Pulmonary artery endothelial cell (primary cell): ENCODE measurements around the gene C3. TPM values are rescaled to one million over a fixed set of nuclear protein-coding genes. Genes with fewer than 3 reads are reported as not detected.
"Not testable (repeated sequence)": the region's sequence is repeated elsewhere in the genome, so short reads cannot be mapped to it uniquely, and the experiment has no call there.

Experiments used
- DNase-seq: peaks from one replicate; pipeline ENCODE4 v3.0.0-alpha.2; 2011; ENCODE audit warnings: low read depth, low spot score
- total RNA-seq: library from RNA; depleted of rRNA; stranded (reverse); fragments of >200 nt; gene quantifications from 2 replicates; pipeline ENCODE4 v1.2.3, GENCODE V29; 2014

Gene C3
- total RNA-seq, 1 donor from 2014 or later = under 0.01 TPM

GRCh38 chr19:6693056-6693471 is 27.4 kb downstream of the C3 start:
- DNase-seq = no peak

GRCh38 chr19:6692027-6692426 is 28.4 kb downstream of the C3 start:
- no peak for DNase-seq

DNA sequence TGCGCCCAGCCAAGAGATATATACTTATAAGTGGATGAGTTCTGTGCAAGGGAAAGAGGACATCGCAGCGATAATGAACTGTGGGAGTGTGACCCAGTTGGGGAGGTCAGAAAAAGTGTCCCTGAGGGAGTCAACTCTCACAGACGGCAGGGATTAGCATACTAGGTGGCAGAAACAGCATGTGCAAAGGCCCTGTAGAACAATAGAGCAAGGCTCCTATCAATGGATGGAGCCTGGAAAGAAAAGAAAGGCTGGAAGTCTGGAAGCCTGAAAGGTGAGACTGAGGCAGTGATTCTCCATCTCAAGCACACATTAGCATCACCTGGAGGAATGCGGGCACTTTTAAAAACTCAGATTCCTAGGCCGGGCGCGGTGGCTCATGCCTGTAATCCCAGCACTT is 29.1 kb downstream of the C3 start:
- DNase-seq = no peak

- DNase-seq = no peak
Measured at GRCh38 chr19:6690160-6690885, 30.1 kb downstream of the C3 start.

GRCh38 chr19:6687114-6687513 is 33.3 kb downstream of the C3 start:
- DNase-seq = no peak

DNA sequence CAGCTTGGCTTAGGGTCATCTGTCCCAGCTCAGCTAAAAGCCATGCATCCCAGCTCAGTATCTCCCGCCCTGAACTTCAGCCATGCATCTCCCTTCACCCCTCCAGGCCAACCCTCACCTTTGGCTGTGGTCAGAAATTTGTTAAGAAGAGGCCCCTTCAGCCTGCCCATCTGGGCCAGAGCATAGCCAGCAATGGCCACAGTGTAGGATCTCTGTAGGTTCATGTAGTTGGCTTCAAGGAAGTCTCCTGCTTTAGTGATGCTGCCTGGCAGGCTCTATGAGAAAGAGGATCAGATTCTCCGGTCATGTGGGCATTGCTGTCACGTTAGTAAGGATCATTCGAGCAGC is 33.8 kb downstream of the C3 start:
- DNase-seq = no peak

GRCh38 chr19:6685962-6686627 is 34.4 kb downstream of the C3 start:
- DNase-seq = no peak

DNA sequence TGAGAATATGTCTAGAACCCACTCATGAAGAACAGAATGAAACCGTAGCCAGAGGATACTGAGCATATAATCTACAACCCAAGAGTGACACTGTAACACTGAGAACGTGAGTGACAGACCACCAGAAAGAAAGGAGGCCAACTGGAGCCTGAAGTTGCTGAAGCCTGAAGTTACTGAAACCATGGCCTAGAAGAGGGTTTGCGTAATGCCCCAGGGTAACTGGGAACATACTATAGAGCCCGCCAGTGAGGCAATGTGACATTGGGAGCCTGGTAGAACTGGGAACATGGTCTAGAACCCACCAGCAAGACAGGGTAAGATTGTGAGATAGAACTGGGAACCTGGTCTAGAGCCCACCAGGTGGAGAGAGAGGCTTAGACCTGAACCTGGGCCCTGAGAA is 35.0 kb downstream of the C3 start:
- DNase-seq = no peak

DNA sequence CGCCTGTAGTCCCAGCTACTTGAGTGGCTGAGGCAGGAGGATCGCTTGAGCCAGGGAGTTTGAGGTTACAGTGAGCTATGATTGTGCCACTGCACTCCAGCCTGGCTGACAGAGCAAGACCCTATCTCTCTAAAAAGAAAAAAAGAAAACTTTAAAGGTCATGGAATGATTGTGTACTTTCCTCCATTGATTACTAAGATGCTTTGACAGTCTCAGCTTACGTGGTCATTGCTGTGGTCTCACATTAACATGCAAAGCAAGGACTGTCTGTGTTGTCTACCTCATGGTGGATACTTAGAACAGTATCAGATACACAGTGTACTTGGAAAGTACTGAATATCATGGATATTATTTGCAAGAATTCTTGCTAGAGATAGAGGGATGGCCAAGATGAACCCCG is 36.5 kb downstream of the C3 start:
- no peak for DNase-seq

DNA sequence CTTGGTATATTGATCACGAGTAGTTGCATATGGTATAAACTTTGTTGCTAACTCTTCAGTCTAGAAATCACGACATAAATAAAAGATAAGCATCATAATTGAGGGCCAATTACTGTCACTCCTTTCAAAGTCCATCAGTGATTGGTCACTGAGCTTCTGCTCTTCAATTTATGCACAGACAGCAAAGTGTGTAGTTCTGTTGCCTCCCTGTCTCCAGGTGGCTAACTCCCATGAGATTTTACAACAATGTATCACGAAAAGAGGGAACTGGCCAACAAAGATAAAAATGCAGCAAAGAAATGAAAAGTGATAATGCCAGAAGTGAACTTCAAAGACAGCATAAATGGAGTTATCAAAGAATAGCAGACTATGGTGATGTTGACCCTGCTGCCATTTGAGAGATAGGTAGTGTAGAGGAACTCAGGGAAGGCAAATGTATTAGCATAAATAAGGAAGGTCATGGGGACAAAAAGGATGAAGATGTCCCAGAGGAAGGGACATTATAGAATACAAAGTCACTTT is 37.8 kb downstream of the C3 start:
- DNase-seq = no peak

DNA sequence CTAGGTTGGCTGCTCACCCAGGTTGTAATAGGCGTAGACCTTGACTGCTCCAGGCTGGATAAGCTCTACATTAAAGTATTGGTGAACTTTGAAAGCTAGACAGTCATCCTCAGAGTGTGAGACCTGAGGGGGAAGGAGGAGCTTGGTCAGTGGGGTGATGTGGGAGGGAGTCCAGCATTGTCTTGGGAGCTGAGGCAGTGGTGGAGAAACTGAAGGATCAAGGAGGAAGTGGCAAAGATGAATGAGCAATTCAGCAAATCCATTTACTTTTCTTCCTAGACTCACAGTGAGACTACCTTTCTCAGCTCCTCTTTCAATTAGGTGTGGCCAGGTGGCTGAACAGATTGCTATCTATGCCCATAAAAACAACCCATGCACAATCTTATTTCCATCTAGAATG is 40.3 kb downstream of the C3 start:
- no peak for DNase-seq

DNA sequence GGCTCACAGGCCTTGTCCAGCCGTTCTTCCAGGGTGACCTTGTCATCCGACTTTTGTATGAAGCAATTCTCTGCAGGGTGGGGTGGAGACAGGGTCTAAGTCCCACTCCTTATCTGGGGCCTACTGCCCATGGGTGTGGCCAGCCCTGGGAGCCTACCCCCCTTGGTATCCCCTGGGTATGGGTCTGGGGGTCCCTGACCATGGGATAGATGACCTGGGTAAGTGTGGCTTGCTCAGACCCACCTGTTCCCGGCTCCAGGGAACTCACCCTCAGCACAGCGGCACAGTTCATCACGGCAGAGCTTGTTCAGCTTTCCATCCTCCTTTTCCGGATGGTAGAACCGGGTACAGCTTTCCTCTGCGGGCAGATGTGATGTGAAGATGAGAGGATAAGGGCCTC is 41.3 kb downstream of the C3 start:
- DNase-seq = no peak

DNA sequence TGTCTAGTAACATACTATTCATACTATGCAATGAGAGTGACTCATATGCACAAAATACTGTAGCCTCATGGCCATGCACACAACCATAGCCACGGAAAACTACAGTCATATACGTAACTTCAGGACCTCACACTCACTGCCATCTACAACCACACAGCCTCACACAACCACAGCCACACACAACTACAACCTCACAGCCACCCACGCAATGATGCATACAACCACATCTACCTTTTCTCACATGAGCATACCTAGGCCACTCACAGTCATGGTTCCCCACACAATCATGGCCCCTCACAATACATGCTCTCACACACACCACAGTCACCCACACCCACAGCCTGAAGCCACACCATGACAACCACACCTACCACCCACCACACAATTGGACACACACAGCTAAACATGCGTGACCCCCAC is 41.8 kb downstream of the C3 start:
- DNase-seq = no peak

- DNase-seq = no peak
Measured at GRCh38 chr19:6677883-6678689, 42.4 kb downstream of the C3 start.

DNA sequence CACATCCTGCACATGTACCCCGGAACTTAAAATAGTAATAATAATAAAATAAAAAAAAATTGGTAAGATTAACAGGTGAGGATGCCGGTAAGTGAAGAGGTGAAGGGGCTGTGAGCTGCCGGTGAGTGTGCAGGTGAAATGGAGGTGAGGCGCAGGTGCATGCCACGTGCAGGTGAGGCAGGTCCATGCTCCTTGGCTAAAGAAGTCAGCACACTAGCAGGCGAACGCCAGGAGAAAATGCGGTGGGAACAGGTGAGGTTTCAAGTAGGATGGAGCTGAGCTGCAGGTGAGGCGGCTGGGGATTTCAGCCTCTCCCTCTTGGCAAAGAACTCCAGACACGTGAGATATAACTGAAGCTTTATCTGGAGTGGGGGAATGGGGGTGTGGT is 43.0 kb downstream of the C3 start:
- DNase-seq = no peak

DNA sequence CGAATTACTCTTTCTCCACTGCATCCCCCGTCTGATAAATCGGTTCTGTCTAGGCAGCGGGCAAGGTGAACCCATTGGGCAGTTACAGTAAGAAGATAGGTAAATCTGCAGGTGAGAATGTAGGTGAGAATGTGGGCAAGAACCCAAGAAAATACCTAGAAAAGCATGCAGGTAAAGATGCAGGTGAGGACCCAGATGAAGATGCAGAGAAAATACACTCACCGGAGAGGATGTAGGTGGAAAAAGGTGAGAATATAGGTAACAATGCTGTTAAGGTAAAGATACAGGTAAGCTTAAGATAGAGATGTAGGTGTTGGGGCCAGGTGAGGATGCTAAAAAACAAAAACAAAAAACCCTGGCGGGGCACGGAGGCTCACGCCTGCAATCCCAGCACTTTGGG is 44.2 kb downstream of the C3 start:
- no peak for DNase-seq

- peak; percentile 24 for DNase-seq
Measured at GRCh38 chr19:6674868-6675305, 45.6 kb downstream of the C3 start.

- DNase-seq = not testable (repeated sequence)
Measured at GRCh38 chr19:6674408-6674807, 46.0 kb downstream of the C3 start.

GRCh38 chr19:6672693-6673290 is 47.7 kb downstream of the C3 start:
- DNase-seq = no peak

DNA sequence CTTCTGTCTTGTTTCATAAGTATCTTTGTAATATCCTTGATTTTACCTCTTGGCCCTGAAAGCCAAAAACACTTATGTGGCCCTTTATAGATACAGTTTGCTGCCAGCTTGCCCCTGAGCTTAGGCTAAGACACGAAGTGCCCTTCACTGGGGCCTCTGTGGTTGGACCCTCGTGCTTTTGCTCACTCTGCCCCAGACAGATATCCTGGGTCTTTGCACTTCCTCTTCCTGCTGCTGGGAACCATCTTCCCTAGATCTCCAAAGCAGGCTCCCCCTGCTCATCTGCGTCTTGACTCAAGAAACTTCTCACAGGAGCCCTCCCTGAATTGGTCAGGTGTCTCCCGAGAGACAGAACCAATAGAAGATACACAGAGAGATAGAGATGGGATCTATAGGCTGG is 48.5 kb downstream of the C3 start:
- DNase-seq = no peak

GRCh38 chr19:6668691-6669090 is 51.8 kb downstream of the C3 start:
- no peak for DNase-seq

GRCh38 chr19:6667114-6667627 is 53.3 kb downstream of the C3 start:
- no peak for DNase-seq
